Dermis blood vessel endothelial cell (primary cell): Measurements from ENCODE around the gene RAB3C. TPM values are rescaled to one million over a fixed set of nuclear protein-coding genes. Genes with fewer than 3 reads are reported as not detected.
"Not testable (repeated sequence)": the region's sequence is repeated elsewhere in the genome, so short reads cannot be mapped to it uniquely, and the experiment has no call there.

ENCODE experiments used
- DNase-seq: peaks from one replicate; pipeline ENCODE4 v3.0.0; 2010
- total RNA-seq: library from RNA; depleted of rRNA; stranded (reverse); fragments of >200 nt; gene quantifications from 2 replicates; pipeline ENCODE4 v1.2.3, GENCODE V29; 2014

The RAB3C gene, protein sequence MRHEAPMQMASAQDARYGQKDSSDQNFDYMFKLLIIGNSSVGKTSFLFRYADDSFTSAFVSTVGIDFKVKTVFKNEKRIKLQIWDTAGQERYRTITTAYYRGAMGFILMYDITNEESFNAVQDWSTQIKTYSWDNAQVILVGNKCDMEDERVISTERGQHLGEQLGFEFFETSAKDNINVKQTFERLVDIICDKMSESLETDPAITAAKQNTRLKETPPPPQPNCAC
- 0.17 and 1.9 TPM in 2 replicates for total RNA-seq

DNA sequence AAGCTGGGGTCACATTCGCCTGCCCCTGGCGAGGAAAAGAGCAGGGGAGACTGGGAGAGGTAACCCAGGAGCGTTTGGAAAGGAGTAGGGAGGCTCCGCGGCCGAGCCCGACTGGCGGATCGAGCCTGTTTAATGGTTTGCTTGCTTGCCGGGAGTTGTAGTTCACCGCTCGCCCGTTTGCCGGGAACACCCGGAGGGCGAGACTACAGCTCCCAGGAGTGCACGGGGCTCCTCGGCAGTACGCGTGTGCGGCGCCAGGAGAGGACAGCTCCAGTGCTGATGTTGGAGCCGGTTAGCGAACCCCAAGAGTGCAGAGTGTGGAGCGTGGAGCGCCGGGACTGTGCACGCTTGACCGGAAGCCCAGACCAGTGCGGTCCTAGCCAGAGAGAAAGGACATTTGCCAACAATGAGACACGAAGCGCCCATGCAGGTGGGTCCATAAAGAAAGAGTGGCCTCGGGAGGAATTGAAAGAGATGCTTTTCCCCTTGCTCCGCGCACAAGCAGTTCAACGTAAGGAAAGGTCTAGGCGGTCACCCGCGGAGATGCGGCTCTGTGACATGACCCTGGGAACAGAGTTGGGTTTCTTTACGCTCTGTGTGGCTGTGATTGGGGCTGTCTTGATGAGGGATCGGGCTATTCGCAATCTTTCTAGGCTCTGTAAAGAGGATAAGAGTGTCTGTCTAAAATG is at the start of gene RAB3C:
Gene RAB3C (plus strand): TSS at position 273 of the 689 bp plus-strand sequence. CDS start 134 bp downstream, at position 407.
- DNase-seq, result peak; percentile 97

DNA sequence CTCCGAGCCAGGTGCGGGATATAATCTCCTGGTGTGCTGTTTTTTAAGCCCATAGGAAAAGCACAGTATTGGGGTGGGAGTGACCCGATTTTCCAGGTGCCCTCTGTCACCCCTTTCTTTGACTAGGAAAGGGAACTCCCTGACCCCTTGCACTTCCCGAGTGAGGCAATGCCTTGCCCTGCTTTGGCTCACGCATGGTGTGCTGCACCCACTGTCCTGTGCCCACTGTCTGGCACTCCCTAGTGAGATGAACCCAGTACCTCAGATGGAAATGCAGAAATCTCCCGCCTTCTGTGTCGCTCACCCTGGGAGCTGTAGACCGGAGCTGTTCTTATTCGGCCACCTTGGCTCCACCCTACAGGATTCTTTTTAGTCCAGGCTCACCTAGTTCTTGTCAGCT is 40.9 kb upstream of the RAB3C start:
- DNase-seq, result not testable (repeated sequence)

DNA sequence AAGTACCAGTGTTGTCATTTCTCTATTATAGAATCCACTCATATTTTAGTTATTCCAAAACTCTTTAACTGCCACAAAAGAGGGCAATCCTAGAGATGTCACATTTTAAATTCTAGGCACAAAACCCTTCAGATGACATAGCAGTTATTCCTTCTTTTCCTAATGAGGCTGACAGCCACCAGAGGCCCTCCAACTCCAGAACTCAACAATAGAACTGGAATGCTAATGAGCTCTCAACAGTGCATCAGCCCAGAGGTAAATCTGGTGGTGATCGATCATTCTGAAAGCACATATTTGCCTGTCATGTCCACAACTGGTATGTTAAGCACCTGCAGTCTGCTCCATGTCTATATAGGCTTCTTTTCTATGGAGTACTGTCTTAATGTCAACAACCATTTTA is 40.2 kb upstream of the RAB3C start:
- DNase-seq, result peak; percentile 12

DNA sequence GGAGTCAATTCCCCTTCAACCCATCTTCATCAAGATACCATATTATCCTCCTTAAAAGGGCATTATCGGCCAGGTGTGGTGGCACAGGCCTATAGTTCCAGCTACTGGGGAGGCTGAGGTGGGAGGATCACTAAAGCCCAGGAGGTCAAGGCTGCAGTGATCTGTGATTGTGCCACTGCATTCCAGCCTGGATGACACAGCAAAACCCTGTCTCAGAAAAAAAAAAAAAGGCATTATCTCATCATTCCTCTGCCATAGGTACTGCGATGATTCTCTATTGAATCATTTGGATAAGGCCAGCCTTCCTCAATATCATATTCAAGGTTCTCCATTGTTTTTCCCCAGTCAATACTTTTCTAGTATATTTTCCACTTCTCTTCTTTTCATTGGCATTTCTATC is 39.2 kb upstream of the RAB3C start:
- no peak for DNase-seq

DNA sequence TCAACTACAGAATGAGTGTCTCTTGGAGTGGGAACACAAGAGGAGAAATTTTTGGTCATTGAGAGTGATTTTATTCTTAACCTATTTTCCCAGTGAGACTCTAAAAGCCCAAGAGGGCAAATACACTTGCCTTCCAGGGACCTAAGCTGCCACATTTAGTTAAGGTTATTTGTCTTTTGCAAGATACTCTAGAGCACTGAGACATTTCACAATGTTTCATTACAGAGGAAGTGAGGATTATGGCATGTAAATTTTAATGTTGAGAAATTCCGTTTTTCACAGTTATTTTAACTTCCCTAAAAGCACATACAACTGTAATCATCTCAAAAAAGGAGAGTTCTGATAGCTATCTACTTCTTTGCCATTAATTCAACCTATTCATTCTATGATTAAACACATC is 38.7 kb upstream of the RAB3C start:
- no peak for DNase-seq

DNA sequence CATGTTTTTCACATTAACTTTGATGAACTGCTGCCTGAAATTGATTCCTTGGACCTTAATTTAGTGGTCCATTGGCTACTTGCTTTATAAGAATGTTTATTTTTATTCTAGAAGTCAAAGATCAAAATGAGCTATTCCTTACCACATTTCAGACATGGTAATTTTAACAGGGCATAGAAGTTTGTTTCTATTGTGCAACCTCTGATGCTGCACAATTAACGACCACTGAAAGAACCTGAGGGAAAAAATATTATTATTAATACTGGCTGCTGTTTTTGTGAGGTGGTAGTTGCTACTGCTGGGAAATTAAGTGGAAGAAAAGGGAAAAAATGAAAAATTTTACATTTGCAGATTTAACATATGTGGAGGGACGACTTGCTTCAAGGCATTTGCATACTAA is 37.9 kb upstream of the RAB3C start:
- no peak for DNase-seq

DNA sequence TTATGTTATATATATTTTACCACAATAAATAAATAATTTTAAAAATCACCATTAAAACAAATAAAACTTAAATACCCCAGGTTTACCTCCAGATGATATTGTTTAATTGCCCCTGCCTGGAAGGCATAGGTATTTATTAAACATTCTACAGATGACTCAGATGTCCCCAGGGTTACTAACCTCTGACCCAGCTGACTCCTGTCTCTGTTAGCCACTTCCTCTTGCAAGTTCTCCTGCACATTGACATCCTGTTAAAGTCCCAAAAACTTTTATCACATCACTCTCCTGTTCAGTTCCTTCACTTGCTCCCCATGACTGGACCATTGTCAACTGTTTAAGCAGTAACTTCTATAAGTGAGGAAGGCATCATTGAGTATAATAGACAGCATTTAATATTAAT is 37.0 kb upstream of the RAB3C start:
- DNase-seq, result peak; percentile 9

DNA sequence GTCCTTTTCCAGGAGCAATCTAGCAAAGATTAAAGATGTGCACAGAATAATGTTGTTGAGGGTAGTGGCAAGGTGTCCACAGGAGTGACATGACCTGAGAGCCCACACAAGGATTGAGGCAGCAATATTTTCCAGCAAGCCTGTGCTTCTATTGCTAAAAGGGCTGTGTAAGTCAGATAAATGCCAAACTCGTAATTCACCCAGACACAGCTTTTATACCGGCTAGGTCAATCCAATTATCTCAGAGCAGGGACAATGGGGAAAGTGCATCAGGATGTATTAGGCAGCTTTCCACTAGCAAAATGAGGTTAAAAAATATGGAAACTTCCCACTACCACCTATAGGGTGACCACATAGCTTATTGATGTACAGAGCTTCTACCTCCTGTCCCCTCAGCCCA is 34.8 kb upstream of the RAB3C start:
- DNase-seq, result no peak

DNA sequence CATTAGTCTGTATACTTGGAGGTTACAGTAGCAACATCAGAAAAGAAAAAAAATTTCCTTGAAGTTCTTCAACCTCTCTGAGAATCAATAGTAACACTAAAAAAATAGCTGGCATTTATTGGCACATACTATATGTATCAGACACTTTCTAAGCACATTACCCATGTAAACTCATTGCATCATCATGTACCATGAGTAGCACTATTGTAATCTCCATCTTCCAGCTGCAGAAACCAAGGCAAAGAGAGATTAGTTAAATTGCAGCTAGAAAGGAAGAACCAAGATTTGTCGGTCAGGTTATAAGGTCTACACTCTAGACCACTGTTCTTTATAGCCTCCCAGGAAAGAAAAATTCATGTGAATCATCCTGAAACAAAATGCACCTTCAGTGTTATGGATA is 31.4 kb upstream of the RAB3C start:
- no peak for DNase-seq

DNA sequence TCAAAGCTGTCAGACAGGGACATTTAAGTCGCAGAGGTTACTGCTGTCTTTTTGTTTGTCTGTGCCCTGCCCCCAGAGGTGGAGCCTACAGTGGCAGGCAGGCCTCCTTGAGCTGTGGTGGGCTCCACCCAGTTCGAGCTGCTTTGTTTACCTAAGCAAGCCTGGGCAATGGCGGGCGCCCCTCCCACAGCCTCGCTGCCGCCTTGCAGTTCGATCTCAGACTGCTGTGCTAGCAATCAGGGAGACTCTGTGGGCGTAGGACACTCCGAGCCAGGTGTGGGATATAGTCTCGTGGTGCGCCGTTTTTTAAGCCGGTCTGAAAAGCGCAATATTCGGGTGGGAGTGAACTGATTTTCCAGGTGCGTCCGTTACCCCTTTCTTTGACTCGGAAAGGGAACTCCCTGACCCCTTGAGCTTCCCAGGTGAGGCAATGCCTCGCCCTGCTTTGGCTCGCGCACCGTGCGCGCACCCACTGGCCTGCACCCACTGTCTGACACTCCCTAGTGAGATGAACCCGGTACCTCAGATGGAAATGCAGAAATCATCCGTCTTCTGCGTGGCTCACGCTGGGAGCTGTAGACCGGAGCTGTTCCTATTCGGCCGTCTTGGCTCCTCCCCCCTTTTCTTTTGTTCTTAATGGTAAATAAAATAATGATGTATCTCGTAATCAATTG is 25.1 kb upstream of the RAB3C start:
- DNase-seq, result not testable (repeated sequence)

DNA sequence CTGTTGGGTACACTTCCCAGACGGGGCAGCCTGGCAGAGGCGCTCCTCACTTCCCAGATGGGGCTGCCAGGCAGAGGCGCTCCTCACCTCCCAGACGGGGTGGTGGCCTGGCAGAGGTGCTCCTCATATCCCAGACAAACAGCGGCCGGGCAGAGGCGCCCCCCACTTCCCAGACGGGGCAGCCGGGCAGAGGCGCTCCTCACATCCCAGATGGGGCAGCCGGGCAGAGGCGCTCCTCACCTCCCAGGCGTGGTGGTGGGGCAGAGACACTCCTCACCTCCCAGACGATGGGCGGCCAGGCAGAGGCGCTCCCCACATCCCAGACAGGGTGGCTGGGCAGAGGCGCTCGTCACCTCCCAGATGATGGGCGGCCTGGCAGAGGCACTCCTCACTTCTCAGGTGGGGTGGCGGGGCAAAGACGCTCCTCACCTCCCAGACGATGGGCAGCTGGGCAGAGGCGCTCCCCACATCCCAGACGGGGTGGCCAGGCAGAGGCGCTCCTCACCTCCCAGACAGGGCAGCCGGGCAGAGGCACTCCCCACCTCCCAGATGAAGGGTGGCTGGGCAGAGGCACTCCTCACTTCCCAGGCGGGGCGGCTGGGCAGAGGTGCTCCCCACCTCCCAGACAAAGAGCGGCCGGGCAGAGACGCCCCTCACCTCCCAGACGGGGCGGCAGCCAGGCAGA is 19.7 kb upstream of the RAB3C start:
- not testable (repeated sequence) for DNase-seq

DNA sequence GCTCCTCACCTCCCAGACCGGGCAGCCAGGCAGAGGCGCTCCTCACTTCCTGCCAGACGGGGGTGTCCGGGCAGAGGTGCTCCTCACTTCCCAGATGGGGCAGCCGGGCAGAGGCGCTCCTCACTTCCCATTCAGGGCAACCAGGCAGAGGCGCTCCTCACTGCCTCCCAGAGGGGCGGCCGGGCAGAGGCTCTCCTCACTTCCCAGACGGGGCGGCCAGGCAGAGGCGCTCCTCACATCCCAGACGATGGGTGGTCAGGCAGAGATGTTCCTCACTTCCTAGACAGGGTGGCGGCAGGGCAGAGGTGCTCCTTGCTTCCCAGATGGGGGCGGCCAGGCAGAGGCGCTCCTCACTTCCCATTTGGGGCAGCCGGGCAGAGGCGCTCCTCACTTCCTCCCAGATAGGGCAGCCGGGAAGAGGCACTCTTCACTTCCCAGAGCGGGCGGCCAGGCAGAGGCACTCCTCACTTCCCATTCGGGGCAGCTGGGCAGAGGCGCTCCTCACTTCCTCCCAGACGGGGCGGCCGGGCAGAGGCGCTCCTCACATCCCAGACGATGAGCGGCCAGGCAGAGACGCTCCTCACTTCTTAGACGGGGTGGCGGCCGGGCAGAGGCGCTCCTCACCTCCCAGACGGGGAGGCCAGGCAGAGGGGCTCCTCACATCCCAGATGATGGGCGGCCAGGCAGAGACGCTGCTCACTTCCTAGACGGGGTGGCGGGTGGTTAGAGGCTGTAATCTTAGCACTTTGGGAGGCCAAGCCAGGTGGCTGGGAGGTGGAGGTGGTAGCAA is 18.6 kb upstream of the RAB3C start:
- DNase-seq, result not testable (repeated sequence)

DNA sequence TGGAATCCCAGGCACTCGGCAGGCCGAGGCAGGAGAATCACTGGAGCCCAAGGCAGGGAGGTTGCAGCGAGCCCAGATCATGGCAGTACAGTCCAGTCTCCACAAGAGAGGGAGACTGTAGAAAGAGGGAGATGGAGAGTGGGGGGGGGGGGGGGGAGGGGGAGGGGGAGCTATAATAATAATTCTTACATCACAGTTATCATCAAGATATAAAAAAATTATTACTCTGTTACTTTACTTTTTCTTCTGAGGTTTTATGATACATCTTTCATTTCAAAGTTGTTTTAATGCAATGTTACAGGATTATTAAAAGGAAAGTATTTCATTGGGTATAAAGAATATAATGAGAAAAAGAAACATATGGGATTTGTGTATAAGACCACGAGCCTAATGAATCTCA is 17.8 kb upstream of the RAB3C start:
- DNase-seq, result no peak

DNA sequence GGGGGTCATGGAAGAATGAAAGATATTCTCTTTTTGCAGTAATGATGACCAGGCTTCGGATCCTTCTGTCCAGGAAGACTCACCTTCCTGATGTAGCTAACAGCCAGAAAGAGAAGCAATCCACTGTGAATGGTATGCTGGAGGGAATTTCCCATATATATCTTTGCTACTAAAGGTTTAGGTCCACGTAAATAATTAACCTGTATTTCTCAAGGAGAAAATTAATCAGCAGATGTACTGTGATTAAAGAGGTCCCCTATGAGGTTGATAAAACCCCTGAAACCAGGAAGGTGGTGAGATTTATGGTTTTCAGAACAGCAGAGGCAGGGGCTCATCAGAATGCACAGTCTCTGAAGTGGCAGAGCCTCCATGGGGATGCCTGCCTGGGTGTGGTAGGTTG is 11.4 kb upstream of the RAB3C start:
- DNase-seq, result no peak

DNA sequence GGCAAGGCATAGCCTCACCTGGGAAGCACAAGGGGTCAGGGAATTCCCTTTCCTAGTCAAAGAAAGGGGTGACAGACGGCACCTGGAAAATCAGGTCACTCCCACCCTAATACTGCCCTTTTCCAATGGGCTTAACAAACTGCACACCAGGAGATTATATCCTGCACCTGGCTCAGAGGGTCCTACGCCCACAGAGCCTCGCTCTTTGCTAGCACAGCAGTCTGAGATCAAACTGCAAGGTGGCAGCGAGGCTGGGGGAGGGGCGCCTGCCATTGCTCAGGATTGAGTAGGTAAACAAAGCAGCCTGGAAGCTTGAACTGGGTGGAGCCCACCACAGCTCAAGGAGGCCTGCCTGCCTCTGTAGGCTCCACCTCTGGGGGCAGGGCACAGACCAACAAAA is 9.9 kb upstream of the RAB3C start:
- DNase-seq, result not testable (repeated sequence)

DNA sequence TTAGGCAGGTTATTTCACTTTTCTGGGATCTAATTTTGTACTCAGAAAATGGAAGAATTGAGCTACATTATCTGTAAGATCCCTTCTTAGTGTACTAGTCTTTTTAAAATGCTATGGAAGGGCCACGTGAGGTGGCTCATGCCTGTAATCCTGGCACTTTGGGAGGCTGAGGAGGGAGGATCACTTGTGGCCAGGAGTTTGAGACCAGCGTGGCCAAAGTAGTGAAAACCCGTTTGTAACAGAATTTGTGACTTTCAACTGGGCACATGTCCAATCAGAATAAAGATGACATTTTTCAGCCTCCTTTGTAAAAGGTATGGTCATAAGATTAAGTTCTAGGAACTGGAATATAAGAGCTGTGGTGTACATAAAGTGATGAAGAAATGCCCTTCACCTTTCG is 3.1 kb upstream of the RAB3C start:
- no peak for DNase-seq

DNA sequence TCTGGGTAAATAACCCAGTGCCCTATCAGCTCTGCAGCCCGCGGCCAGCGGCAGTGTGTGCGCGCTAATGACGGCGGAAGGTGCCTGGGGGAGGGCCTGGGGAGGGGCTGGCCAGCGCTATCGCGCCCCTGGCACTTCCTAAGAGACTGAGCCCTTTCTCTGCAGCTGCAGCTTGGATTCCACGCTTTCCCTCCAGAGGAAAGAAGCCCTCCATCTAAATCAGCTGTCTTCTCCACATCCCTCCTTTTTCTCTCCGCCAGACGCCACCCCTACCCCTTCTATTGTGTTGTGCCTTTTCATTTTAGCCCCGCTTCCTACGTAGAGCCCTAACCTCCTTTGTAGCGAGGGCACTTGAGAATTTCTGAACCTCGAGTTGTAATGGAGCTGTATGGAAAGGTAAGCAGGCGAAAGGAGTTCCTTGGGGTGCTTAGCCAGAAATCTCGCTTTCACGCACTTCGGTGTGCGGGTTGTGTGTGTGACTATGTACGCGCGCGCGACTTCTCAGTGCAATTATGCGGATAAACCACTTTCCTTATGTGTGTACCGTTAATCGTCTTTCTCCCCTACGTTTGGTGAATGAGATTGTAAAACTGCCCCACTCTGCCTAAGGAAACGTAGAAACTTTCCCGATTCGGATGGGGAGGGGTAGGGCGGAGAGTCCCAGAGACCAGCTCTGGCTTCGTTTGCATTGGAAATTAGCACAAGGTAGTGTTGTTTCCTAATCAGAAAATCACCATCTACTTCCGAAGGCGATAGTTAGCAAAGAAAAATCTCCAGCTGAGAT is 664 bp upstream of the RAB3C start:
- peak; percentile 45 for DNase-seq

DNA sequence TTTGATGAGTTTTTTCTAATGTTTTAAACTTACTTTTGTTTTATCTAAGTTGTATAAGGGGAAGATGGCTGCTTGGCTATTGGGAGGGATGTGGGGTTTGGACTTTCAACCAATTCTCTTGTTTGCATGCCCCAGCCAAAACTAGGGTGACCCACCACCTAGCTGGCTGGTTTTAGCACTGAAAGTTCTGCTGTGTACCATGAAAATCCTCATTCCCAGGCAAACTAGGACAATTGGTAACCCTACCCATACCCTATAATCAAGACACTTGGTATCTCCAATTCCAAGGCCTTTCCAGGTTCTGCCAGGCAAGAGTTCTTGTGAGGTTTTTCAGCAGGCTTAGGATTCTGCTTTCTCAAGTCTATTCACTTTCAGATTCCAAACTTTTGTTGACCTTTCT is 13.1 kb downstream of the RAB3C start:
- DNase-seq, result no peak

DNA sequence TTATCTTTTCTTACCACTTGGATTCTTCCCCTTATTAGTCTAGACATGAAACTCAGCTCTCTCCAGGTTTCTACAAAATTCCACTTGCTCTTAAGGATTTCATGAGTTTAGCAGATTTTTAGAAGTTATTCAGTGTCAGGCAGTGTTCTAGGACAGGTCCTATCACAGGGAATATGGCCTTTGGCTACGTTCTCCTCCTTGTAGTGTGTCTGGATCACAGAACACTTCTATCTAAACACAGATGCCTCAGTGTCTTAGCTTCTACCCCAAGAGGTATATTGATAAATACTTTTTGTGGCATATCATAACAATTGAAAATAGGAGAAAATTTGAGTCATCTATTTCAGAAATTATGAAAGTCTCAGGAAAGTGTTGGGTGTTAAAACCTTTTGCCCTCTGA is 15.6 kb downstream of the RAB3C start:
- no peak for DNase-seq

DNA sequence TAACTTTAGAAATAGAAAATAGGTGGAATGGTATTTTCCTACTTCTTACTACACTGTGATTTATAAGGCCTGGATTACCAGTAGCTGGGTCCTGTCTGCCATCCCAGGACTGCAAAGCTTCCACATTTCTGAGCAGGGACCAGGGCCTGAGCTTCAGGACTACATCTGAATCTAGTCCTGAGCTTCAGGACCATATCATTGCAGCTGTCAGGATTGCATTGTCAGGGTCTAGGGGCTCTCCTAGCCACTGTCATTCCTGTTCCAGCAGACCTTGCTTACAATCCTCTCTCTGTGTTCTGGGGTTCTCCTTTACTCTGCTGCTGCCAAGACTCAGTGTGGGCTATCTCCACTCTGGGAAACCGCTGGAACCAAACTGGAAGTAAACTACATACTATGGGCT is 16.3 kb downstream of the RAB3C start:
- DNase-seq, result no peak

DNA sequence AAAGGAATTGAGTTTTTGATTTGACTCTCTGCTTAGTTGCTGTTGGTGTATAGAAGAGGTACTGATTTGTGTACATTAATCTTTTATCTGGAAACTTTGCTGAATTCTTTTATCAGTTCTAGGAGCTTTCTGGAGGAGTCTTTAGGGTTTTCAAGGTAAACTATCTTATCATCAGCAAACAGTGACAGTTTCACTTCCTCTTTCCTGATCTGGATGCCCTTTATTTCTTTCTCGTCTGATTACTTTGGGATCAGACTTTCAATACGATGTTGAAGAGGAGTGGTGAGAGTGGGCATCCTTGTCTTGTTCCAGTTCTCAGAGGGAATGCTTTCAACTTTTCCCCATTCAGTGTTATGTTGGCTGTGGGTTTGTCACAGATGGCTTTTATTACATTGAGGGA is 17.7 kb downstream of the RAB3C start:
- not testable (repeated sequence) for DNase-seq

DNA sequence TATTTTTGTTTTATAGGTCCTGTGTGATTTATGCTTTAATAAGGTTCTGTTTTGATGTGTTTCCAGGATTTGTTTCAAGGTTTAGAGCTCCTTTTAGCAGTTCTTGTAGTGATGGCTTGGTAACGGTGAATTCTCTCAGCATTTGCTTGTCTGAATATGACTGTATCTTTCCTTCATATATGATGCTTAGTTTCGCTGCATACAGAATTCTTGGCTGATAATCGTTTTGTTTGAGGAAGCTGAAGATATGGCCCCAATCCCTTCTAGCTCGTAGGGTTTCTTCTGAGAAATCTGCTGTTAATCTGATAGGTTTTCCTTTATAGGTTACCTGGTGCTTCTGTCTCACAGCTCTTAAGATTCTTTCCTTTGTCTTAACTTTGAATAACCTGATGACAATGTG is 20.0 kb downstream of the RAB3C start:
- DNase-seq, result not testable (repeated sequence)
